OCI-LY3 (cell line): Measurements from ENCODE around the gene LMNA.

ENCODE experiments used
- EZH2phosphoT487 ChIP-seq: fragments of 200-600 bp; shearing (Covaris generic); IDR thresholded peaks from 2 replicates; pipeline ENCODE4 v1.6.1; 2018; ENCODE audit warnings: antibody characterized with exemption, mixed run types, low read depth
- TF ChIP-seq, protein P1 (sequence below): fragments of 200-600, 300-600 bp; sonication (generic); IDR thresholded peaks from 2 replicates; pipeline ENCODE4 v1.5.1; 2014; ENCODE audit warnings: antibody characterized with exemption, low read length, low read depth

DNA sequence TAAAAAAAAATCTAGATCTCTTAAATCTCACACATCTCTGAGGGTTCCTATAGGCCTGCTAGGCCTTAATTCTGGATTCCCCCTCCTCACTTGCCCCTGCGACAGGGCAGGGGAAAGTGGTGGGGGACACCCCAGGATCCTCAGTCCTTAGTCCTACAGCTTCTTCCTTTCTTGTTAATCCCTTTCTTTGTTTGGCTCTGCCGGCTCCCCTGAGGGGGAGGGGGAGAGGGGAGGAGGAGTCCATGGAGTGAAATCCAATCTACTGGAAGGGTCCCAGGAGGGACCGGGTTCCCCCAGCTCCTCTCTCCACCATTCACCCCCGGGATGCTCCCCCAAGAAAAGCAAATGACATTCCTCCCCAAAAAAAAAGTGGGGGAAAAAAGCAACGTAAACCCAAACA, 40.8 kb upstream of the LMNA start:
- TF ChIP-seq, protein P1, sequence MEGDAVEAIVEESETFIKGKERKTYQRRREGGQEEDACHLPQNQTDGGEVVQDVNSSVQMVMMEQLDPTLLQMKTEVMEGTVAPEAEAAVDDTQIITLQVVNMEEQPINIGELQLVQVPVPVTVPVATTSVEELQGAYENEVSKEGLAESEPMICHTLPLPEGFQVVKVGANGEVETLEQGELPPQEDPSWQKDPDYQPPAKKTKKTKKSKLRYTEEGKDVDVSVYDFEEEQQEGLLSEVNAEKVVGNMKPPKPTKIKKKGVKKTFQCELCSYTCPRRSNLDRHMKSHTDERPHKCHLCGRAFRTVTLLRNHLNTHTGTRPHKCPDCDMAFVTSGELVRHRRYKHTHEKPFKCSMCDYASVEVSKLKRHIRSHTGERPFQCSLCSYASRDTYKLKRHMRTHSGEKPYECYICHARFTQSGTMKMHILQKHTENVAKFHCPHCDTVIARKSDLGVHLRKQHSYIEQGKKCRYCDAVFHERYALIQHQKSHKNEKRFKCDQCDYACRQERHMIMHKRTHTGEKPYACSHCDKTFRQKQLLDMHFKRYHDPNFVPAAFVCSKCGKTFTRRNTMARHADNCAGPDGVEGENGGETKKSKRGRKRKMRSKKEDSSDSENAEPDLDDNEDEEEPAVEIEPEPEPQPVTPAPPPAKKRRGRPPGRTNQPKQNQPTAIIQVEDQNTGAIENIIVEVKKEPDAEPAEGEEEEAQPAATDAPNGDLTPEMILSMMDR = no peak
- no peak for TF ChIP-seq EZH2phosphoT487
